IPS-18a (cell line): ENCODE measurements around the gene PANX2.

Experiments used
- H3K27ac ChIP-seq: one replicate; pipeline ENCODE4 v1.5.1; 2013; ENCODE audit warnings: low read length
- H3K27me3 ChIP-seq: one replicate; pipeline ENCODE4 v1.6.1; 2013; ENCODE audit warnings: mild to moderate bottlenecking, low read length; ENCODE audit not compliant: control insufficient read depth, insufficient read depth
- H3K36me3 ChIP-seq: one replicate; pipeline ENCODE4 v1.6.1; 2013; ENCODE audit warnings: low read depth, low read length; ENCODE audit not compliant: control insufficient read depth
- H3K4me1 ChIP-seq: one replicate; pipeline ENCODE4 v1.6.1; 2013; ENCODE audit warnings: low read depth, low read length; ENCODE audit not compliant: control insufficient read depth
- H3K4me3 ChIP-seq: one replicate; pipeline ENCODE4 v1.5.1; 2013; ENCODE audit warnings: low read length
- H3K9ac ChIP-seq: one replicate; pipeline ENCODE4 v1.6.1; 2013; ENCODE audit warnings: mild to moderate bottlenecking, low read length, moderate library complexity
- H3K9me3 ChIP-seq: one replicate; pipeline ENCODE4 v1.6.1; 2013; ENCODE audit warnings: low read depth, low read length; ENCODE audit not compliant: control insufficient read depth

Gene PANX2

GRCh38 chr22:50190941-50191741 lies 20.6 kb downstream of the PANX2 start:
- H3K9ac ChIP-seq = peak overlapping the region; percentile 24
- peaks cover 13% of the 10 kb centered on the region for H3K36me3 ChIP-seq
- H3K27ac ChIP-seq = no peak overlapping the region
- H3K4me1 ChIP-seq = no peaks in the 10 kb centered on the region
- peak overlapping the region; percentile 34 for H3K4me3 ChIP-seq
- no peaks in the 10 kb centered on the region for H3K9me3 ChIP-seq
- no peaks in the 10 kb centered on the region for H3K27me3 ChIP-seq

DNA sequence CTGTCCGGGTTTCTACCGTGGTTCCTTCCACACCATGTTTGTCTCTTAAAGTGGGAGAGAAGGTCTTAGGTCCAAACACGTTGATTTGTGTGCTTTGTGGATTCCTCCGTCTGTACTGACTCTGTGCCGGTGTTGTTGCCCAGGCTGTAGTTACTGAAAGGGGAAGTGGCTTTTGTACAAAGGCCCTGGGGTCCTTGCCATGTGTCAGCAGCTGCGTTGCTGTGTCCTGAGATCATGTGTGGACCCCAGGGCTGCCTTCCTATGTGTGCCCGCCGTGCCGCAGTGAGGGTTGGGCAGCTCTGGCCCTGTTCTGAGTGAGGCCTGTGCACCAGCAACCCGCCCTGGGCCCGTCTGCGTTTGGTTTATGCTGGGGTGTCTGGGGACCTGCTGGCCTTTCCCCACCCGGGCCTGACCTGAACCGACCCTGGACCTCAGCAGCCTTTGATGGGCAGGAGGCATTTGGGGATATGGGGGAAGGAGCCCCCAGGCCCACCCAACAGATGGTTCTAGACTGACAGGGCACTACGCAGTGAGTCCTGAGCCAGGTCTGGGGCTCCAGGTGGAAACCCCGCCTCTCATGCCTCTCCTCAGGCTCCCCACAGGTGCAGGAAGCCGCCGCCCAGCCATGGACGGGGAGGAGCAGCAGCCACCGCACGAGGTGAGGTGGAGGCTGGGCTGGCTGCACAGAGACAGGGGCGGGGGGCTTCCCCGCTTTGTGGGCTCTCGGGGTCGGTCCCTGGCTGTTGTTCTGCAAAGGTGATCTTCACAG lies 22.1 kb downstream of the PANX2 start:
- Histone ChIP-seq H3K4me1 (no peaks in the 10 kb centered on the region), H3K27ac (no peak overlapping the region), H3K9me3 (no peaks in the 10 kb centered on the region), H3K9ac (no peak overlapping the region), H3K36me3 (peaks cover 16% of the 10 kb centered on the region), H3K27me3 (no peaks in the 10 kb centered on the region), H3K4me3 (no peak overlapping the region)

- Histone ChIP-seq H3K27me3 (no peaks in the 10 kb centered on the region), H3K9me3 (no peaks in the 10 kb centered on the region), H3K36me3 (peaks cover 16% of the 10 kb centered on the region), H3K4me3 (no peak overlapping the region), H3K27ac (no peak overlapping the region), H3K4me1 (no peaks in the 10 kb centered on the region), H3K9ac (no peak overlapping the region)
These were observed 23.1 kb downstream of the PANX2 start for GRCh38 chr22:50193621-50194020.

DNA sequence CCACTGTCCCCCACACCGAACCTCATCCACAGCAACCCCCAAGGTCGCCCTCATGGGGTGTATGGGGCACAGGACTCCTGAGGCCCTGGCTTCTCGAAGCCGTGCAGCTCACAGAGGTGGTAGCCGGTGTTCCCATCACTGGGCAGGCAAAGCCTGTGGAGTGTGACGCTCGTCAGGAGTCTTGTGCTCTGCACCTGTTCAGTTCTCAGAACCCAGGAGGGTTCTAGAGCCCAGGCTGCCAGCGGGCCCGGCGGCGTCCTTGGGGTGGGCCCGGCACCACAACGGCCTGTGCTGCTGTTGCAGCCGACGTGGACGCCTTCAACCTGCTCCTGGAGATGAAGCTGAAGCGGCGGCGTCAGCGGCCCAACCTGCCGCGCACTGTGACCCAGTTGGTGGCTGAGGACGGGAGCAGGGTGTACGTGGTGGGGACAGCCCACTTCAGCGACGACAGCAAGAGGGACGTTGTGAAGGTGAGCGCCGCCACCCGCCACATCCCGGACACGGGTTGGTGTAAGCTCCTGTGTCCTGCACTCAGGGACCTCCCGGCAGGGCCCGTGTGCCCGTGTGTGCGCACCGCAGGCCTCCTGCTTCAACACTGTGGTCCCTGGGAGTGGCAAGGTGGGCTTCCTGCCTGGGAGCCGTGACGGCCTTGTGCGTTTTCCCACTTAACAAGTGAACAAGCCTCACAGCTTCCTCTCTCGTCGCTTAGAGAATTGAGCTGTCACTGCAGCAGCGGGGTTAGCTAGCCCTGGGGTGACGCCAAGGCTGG lies 23.7 kb downstream of the PANX2 start:
- Histone ChIP-seq H3K27ac (no peak overlapping the region), H3K27me3 (no peaks in the 10 kb centered on the region), H3K9ac (no peak overlapping the region), H3K4me3 (no peak overlapping the region), H3K9me3 (no peaks in the 10 kb centered on the region), H3K36me3 (peaks cover 16% of the 10 kb centered on the region), H3K4me1 (no peaks in the 10 kb centered on the region)

DNA sequence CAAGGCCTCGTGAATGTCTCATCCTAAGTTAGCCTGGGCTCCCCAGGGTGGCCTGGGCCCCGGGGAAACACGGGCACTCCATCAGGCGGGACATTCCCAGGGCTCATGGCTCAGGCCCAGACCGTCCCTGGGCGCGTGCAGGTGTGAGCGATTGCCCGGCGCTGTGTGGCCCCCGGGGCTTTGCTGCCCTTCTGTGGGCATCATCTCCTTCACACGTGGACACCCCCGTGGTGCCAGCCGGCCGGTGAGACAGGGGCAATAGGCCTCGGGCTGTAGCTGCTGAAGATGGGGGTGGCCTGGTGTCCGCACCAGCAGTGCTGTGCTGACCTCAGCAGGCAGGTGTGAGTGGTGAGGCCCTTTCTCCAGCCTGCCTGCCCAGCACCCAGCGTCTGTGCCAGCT lies 25.7 kb downstream of the PANX2 start:
- H3K4me1 ChIP-seq = no peaks in the 10 kb centered on the region
- no peaks in the 10 kb centered on the region for H3K9me3 ChIP-seq
- no peak overlapping the region for H3K4me3 ChIP-seq
- H3K27me3 ChIP-seq = no peaks in the 10 kb centered on the region
- H3K9ac ChIP-seq = no peak overlapping the region
- H3K27ac ChIP-seq = no peak overlapping the region
- peaks cover 16% of the 10 kb centered on the region for H3K36me3 ChIP-seq

DNA sequence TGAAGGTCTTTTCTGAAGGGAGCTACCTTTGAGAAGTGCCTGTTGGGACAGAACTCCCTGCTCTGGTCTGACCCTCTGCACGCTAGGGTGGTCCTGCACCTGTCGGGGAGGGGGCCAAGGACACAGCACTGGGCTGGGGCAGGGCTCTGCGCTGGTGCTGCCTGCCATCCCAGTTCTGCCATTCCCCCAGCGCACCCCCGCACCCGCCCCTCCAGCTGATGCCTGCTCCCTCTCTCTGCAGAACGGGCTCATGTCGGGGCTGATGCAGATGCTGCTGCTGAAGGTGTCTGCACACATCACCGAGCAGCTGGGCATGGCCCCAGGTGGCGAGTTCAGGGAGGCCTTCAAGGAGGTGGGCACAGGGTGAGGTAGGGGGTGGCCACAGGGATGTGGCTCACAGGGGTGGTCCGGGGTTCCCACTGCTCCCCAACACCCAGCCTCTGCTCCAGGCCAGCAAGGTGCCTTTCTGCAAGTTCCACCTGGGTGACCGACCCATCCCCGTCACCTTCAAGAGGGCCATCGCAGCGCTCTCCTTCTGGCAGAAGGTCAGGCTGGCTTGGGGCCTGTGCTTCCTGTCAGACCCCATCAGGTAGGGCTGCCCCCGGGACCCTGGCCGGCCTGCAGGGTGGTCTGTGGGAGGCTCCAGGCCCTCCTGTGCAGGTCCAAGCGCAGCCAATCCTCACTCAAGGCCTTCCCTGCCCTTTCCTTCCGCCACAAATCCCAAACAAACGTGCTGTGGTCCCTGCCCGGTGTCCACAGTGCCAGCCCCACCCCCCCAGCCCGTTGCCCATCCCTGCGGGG lies 26.7 kb downstream of the PANX2 start:
- Histone ChIP-seq H3K9ac (no peak overlapping the region), H3K36me3 (peaks cover 16% of the 10 kb centered on the region), H3K9me3 (no peaks in the 10 kb centered on the region), H3K4me3 (no peak overlapping the region), H3K4me1 (peaks cover 5% of the 10 kb centered on the region), H3K27ac (no peak overlapping the region), H3K27me3 (no peaks in the 10 kb centered on the region)

GRCh38 chr22:50197856-50198623 lies 27.5 kb downstream of the PANX2 start:
- H3K4me1 ChIP-seq = peaks cover 5% of the 10 kb centered on the region
- H3K36me3 ChIP-seq = peaks cover 16% of the 10 kb centered on the region
- H3K4me3 ChIP-seq = no peak overlapping the region

GRCh38 chr22:50198624-50199017 lies 28.1 kb downstream of the PANX2 start:
- H3K4me1 ChIP-seq = peaks cover 5% of the 10 kb centered on the region
- H3K9ac ChIP-seq = no peak overlapping the region
- no peaks in the 10 kb centered on the region for H3K27me3 ChIP-seq
- H3K36me3 ChIP-seq = peaks cover 16% of the 10 kb centered on the region
- H3K27ac ChIP-seq = no peak overlapping the region
- no peak overlapping the region for H3K4me3 ChIP-seq
- no peaks in the 10 kb centered on the region for H3K9me3 ChIP-seq

More at GRCh38 chr22:50197856-50198623, 27.5 kb downstream of the PANX2 start:
- Histone ChIP-seq H3K9me3 (no peaks in the 10 kb centered on the region), H3K27ac (no peak overlapping the region), H3K9ac (no peak overlapping the region), H3K27me3 (no peaks in the 10 kb centered on the region)

- Histone ChIP-seq H3K9ac (no peak overlapping the region), H3K4me3 (peak overlapping the region; percentile 64), H3K36me3 (peaks cover 17% of the 10 kb centered on the region), H3K9me3 (no peaks in the 10 kb centered on the region), H3K27me3 (no peaks in the 10 kb centered on the region), H3K4me1 (peaks cover 5% of the 10 kb centered on the region), H3K27ac (no peak overlapping the region)
These were observed 28.8 kb downstream of the PANX2 start for GRCh38 chr22:50199251-50199721.

DNA sequence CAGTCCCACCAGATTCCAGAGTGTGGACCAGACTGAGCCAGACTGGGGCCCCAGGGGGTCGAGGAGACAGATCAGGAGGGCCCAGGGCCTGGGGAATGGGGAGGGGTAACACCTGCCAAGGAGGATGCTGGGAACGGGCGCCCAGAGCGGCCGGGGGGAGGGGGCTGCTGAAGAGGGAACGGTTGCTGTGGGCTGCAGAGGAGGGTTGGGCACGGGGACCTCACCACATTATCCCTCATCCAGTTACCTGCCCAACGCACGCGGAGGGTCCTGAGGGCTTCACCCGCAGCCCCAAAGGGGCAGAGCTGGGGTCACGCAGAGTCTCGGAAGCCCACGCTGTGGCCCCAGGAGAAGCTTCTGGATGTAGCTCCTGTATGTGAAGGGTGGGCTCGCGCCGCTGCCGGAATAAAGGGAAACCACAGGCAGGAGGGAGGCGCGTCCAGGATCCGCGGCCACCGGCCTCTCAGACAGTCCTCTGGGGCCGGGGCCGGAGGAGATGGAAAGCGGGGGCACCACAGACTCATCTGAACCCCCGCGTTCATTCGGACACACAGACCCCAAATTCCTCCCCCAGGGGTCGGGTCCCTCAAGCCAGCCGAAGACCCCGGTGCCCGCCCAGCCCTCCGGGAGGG lies 29.4 kb downstream of the PANX2 start:
- H3K27me3 ChIP-seq = no peaks in the 10 kb centered on the region
- no peak overlapping the region for H3K9ac ChIP-seq
- H3K9me3 ChIP-seq = no peaks in the 10 kb centered on the region
- no peak overlapping the region for H3K27ac ChIP-seq
- peaks cover 5% of the 10 kb centered on the region for H3K4me1 ChIP-seq
- peak overlapping the region; percentile 64 for H3K4me3 ChIP-seq
- H3K36me3 ChIP-seq = peaks cover 10% of the 10 kb centered on the region
